GM18526 (cell line): ENCODE results near the gene PLPPR2.

Source experiments
- POLR2A ChIP-seq: IDR thresholded peaks from 3 replicates; pipeline ENCODE4 v1.6.1; 2011; ENCODE audit not compliant: insufficient read length; ENCODE audit errors: extremely low read depth

The PLPPR2 gene

GRCh38 chr19:11363881-11364280, 8.6 kb downstream of the PLPPR2 start:
- TF ChIP-seq POLR2A, result no peak

- TF ChIP-seq POLR2A, result no peak
Observed at GRCh38 chr19:11364296-11364904, 9.2 kb downstream of the PLPPR2 start.

- TF ChIP-seq POLR2A, result no peak
Observed at GRCh38 chr19:11364935-11365334, 9.7 kb downstream of the PLPPR2 start.

- TF ChIP-seq POLR2A, result no peak
Observed at GRCh38 chr19:11365557-11366117, 10.4 kb downstream of the PLPPR2 start.

GRCh38 chr19:11367528-11367927, 12.3 kb downstream of the PLPPR2 start:
- no peak for TF ChIP-seq POLR2A

- TF ChIP-seq POLR2A, result no peak
Observed at GRCh38 chr19:11370744-11371143, 15.5 kb downstream of the PLPPR2 start.

- no peak for TF ChIP-seq POLR2A
Observed at GRCh38 chr19:11373166-11373884, 18.1 kb downstream of the PLPPR2 start.

- no peak for TF ChIP-seq POLR2A
Observed at GRCh38 chr19:11373885-11374432, 18.7 kb downstream of the PLPPR2 start.

GRCh38 chr19:11374433-11375142, 19.4 kb downstream of the PLPPR2 start, which contains the start of gene SWSAP1:
SWSAP1 (plus strand) TSS chr19:11374666; CDS start chr19:11374681, 15 bp downstream.
- peak; percentile 62 for TF ChIP-seq POLR2A

- TF ChIP-seq POLR2A, result peak; percentile 48
Observed at GRCh38 chr19:11375143-11375948, 20.1 kb downstream of the PLPPR2 start.

GRCh38 chr19:11377237-11377636, 22.0 kb downstream of the PLPPR2 start:
- no peak for TF ChIP-seq POLR2A

GRCh38 chr19:11377756-11378155, 22.5 kb downstream of the PLPPR2 start:
- TF ChIP-seq POLR2A, result no peak

GRCh38 chr19:11378319-11379189, 23.3 kb downstream of the PLPPR2 start:
- TF ChIP-seq POLR2A, result no peak
